HUES6 (cell line): ENCODE data around the gene APLN.

ENCODE experiments used
- H3K27ac ChIP-seq: 2 replicates; pipeline ENCODE4 v1.7.0; 2013; ENCODE audit warnings: low read depth, mild to moderate bottlenecking, low read length, inconsistent platforms
- H3K27me3 ChIP-seq: 2 replicates; pipeline ENCODE4 v1.6.1; 2013; ENCODE audit warnings: low read length; ENCODE audit not compliant: control insufficient read depth, insufficient read depth
- H3K36me3 ChIP-seq: 2 replicates; pipeline ENCODE4 v1.6.1; 2013; ENCODE audit warnings: low read length; ENCODE audit not compliant: control insufficient read depth, insufficient read depth
- H3K4me1 ChIP-seq: 2 replicates; pipeline ENCODE4 v1.6.1; 2013; ENCODE audit warnings: low read length; ENCODE audit not compliant: control insufficient read depth, insufficient read depth
- H3K4me3 ChIP-seq: 2 replicates; pipeline ENCODE4 v1.5.1; 2013; ENCODE audit warnings: low read depth, low read length
- H3K9ac ChIP-seq: one replicate; pipeline ENCODE4 v1.6.1; 2013; ENCODE audit warnings: mild to moderate bottlenecking, low read length
- H3K9me3 ChIP-seq: 2 replicates; pipeline ENCODE4 v1.6.1; 2013; ENCODE audit warnings: low read depth, low read length; ENCODE audit not compliant: control insufficient read depth, insufficient read depth

The APLN gene

GRCh38 chrX:129638917-129639316 lies 15.8 kb downstream of the APLN start:
- H3K4me3 ChIP-seq, result no peak overlapping the region

GRCh38 chrX:129637217-129638109 lies 17.3 kb downstream of the APLN start:
- Histone ChIP-seq H3K27me3 (peaks cover 27% of the 10 kb centered on the region; the same call in 1 of the 2 replicates), H3K9me3 (peaks cover 11% of the 10 kb centered on the region; the same call in 1 of the 2 replicates), H3K9ac (no peak overlapping the region), H3K36me3 (no peaks in the 10 kb centered on the region), H3K4me3 (no peak overlapping the region), H3K27ac (no peak overlapping the region), H3K4me1 (peaks cover 6% of the 10 kb centered on the region; the same call in 1 of the 2 replicates)

More at GRCh38 chrX:129638917-129639316, 15.8 kb downstream of the APLN start:
- Histone ChIP-seq H3K27ac (no peak overlapping the region), H3K36me3 (no peaks in the 10 kb centered on the region), H3K4me1 (peaks cover 6% of the 10 kb centered on the region; the same call in 1 of the 2 replicates), H3K9ac (no peak overlapping the region), H3K9me3 (peaks cover 11% of the 10 kb centered on the region; the same call in 1 of the 2 replicates), H3K27me3 (peaks cover 38% of the 10 kb centered on the region; the same call in 1 of the 2 replicates)

GRCh38 chrX:129636175-129636681 lies 18.5 kb downstream of the APLN start:
- Histone ChIP-seq H3K9ac (no peak overlapping the region), H3K4me1 (peaks cover 6% of the 10 kb centered on the region; the same call in 1 of the 2 replicates), H3K4me3 (no peak overlapping the region), H3K9me3 (0 out of 2 replicates have a peak, but pooled peaks cover 3% of the 10 kb centered on the region), H3K27ac (no peak overlapping the region), H3K36me3 (no peaks in the 10 kb centered on the region), H3K27me3 (peaks cover 23% of the 10 kb centered on the region; the same call in 1 of the 2 replicates)

- no peak overlapping the region for H3K4me3 ChIP-seq
- no peaks in the 10 kb centered on the region for H3K36me3 ChIP-seq
- no peaks in the 10 kb centered on the region for H3K9me3 ChIP-seq
- H3K9ac ChIP-seq, result no peak overlapping the region
- H3K4me1 ChIP-seq, result peaks cover 6% of the 10 kb centered on the region; the same call in 1 of the 2 replicates
- no peak overlapping the region for H3K27ac ChIP-seq
- peaks cover 16% of the 10 kb centered on the region; the same call in 1 of the 2 replicates for H3K27me3 ChIP-seq
Observed at GRCh38 chrX:129634541-129634940, 20.2 kb downstream of the APLN start.

- H3K4me1 ChIP-seq, result peaks cover 3% of the 10 kb centered on the region; the same call in 1 of the 2 replicates
- no peaks in the 10 kb centered on the region for H3K36me3 ChIP-seq
- no peaks in the 10 kb centered on the region for H3K9me3 ChIP-seq
- H3K9ac ChIP-seq, result no peak overlapping the region
- H3K4me3 ChIP-seq, result no peak overlapping the region
- peaks cover 11% of the 10 kb centered on the region; the same call in 1 of the 2 replicates for H3K27me3 ChIP-seq
- H3K27ac ChIP-seq, result no peak overlapping the region
Observed at GRCh38 chrX:129632443-129632842, 22.3 kb downstream of the APLN start.

- Histone ChIP-seq H3K4me3 (no peak overlapping the region), H3K36me3 (no peaks in the 10 kb centered on the region), H3K27ac (no peak overlapping the region), H3K27me3 (peaks cover 11% of the 10 kb centered on the region; the same call in 1 of the 2 replicates), H3K4me1 (peaks cover 3% of the 10 kb centered on the region; the same call in 1 of the 2 replicates), H3K9ac (no peak overlapping the region), H3K9me3 (no peaks in the 10 kb centered on the region)
Observed at GRCh38 chrX:129631849-129632248, 22.9 kb downstream of the APLN start.

- no peaks in the 10 kb centered on the region for H3K36me3 ChIP-seq
- H3K4me3 ChIP-seq, result no peak overlapping the region
- H3K4me1 ChIP-seq, result peaks cover 3% of the 10 kb centered on the region; the same call in 1 of the 2 replicates
- no peaks in the 10 kb centered on the region; the same call in 1 of the 2 replicates for H3K27me3 ChIP-seq
- no peak overlapping the region for H3K9ac ChIP-seq
- H3K27ac ChIP-seq, result no peak overlapping the region
- H3K9me3 ChIP-seq, result no peaks in the 10 kb centered on the region
Observed at GRCh38 chrX:129629837-129630236, 24.9 kb downstream of the APLN start.

- Histone ChIP-seq H3K27me3 (peaks cover 5% of the 10 kb centered on the region; the same call in 1 of the 2 replicates), H3K4me3 (no peak overlapping the region), H3K4me1 (peaks cover 9% of the 10 kb centered on the region; the same call in 1 of the 2 replicates), H3K9ac (no peak overlapping the region), H3K36me3 (no peaks in the 10 kb centered on the region), H3K9me3 (no peaks in the 10 kb centered on the region), H3K27ac (no peak overlapping the region)
Observed at GRCh38 chrX:129626026-129626425, 28.7 kb downstream of the APLN start.

GRCh38 chrX:129622757-129623301 lies 31.9 kb downstream of the APLN start:
- Histone ChIP-seq H3K27me3 (peaks cover 10% of the 10 kb centered on the region; the same call in 1 of the 2 replicates), H3K36me3 (no peaks in the 10 kb centered on the region), H3K9me3 (no peaks in the 10 kb centered on the region), H3K4me1 (peaks cover 9% of the 10 kb centered on the region; the same call in 1 of the 2 replicates), H3K9ac (no peak overlapping the region), H3K27ac (no peak overlapping the region), H3K4me3 (no peak overlapping the region)

GRCh38 chrX:129618997-129619396 lies 35.8 kb downstream of the APLN start:
- H3K4me1 ChIP-seq, result peaks cover 18% of the 10 kb centered on the region; the same call in 1 of the 2 replicates
- H3K27me3 ChIP-seq, result peaks cover 10% of the 10 kb centered on the region; the same call in 1 of the 2 replicates
- H3K4me3 ChIP-seq, result no peak overlapping the region
- no peak overlapping the region for H3K27ac ChIP-seq
- no peaks in the 10 kb centered on the region for H3K9me3 ChIP-seq
- H3K9ac ChIP-seq, result no peak overlapping the region
- H3K36me3 ChIP-seq, result no peaks in the 10 kb centered on the region
